Transverse colon (tissue), 3 donors: Measurements from ENCODE around the gene VGF.

ENCODE experiments used
- EP300 ChIP-seq: sonication (generic); formaldehyde crosslinking; IDR thresholded peaks from one replicate; pipeline ENCODE4 v1.6.1; 2017; ENCODE audit warnings: antibody characterized with exemption, low read depth
- POLR2A ChIP-seq: fragments of 450-650 bp; IDR thresholded peaks from one replicate; pipeline ENCODE4 v1.6.1; 2016; ENCODE audit warnings: antibody characterized with exemption, mild to moderate bottlenecking, moderate library complexity
- TF ChIP-seq, protein P1 (sequence below), 5 experiments: fragments of 200-600 bp in 3 of 5; fragments of 450-650 bp in 2 of 5; sonication (generic) in 3 of 5; IDR thresholded peaks; 1 replicate in 2 of 5; 2 replicates in 3 of 5; pipeline ENCODE4 v1.5.1; 2016 to 2017; ENCODE audit warnings: antibody characterized with exemption in 5 of 5, inconsistent platforms in 3 of 5, mild to moderate bottlenecking in 2 of 5, moderate library complexity in 1 of 5

GRCh38 chr7:101186194-101186593 lies 20.8 kb upstream of the VGF start:
- TF ChIP-seq EP300: no peak
- TF ChIP-seq, protein P1, sequence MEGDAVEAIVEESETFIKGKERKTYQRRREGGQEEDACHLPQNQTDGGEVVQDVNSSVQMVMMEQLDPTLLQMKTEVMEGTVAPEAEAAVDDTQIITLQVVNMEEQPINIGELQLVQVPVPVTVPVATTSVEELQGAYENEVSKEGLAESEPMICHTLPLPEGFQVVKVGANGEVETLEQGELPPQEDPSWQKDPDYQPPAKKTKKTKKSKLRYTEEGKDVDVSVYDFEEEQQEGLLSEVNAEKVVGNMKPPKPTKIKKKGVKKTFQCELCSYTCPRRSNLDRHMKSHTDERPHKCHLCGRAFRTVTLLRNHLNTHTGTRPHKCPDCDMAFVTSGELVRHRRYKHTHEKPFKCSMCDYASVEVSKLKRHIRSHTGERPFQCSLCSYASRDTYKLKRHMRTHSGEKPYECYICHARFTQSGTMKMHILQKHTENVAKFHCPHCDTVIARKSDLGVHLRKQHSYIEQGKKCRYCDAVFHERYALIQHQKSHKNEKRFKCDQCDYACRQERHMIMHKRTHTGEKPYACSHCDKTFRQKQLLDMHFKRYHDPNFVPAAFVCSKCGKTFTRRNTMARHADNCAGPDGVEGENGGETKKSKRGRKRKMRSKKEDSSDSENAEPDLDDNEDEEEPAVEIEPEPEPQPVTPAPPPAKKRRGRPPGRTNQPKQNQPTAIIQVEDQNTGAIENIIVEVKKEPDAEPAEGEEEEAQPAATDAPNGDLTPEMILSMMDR (IDR thresholded peaks at IDR 0.05): no peak
- no peak for TF ChIP-seq POLR2A
